CD14-positive monocyte (primary cell): Measurements from ENCODE around the gene ZC4H2. TPM values are rescaled to one million over a fixed set of nuclear protein-coding genes. Genes with fewer than 3 reads are reported as not detected.

Source experiments
- DNase-seq, 3 donors: peaks; one replicate each; pipeline ENCODE4 v3.0.0-alpha.2; 2011 to 2022
- H2AFZ ChIP-seq: 2 replicates; pipeline ENCODE4 v1.6.0; 2012; ENCODE audit warnings: mild to moderate bottlenecking, low read depth, low read length, inconsistent platforms; ENCODE audit not compliant: insufficient read depth, poor library complexity, severe bottlenecking
- H3K27ac ChIP-seq, 2 donors: 1 replicate in 1 of 2; 2 replicates in 1 of 2; pipeline ENCODE4 v1.5.1; 2012 to 2013; ENCODE audit warnings: low read length in 2 of 2, control low read depth in 1 of 2, inconsistent platforms in 1 of 2, low read depth in 1 of 2, mild to moderate bottlenecking in 1 of 2
- H3K27me3 ChIP-seq, 2 donors: one replicate each; pipeline versions ENCODE4 v1.6.0 to v1.6.1; 2011 to 2013; ENCODE audit warnings: low read length in 2 of 2; ENCODE audit not compliant: control insufficient read depth in 2 of 2, insufficient read depth in 2 of 2
- H3K36me3 ChIP-seq, 2 donors: replicated peaks in 1 of 2; 1 replicate in 1 of 2; 2 replicates in 1 of 2; pipeline versions ENCODE4 v1.5.1 to v1.6.1; 2012 to 2013; ENCODE audit warnings: low read length in 2 of 2, control low read depth in 1 of 2, inconsistent platforms in 1 of 2, mild to moderate bottlenecking in 1 of 2; ENCODE audit not compliant: insufficient read depth in 2 of 2, control insufficient read depth in 1 of 2
- H3K4me1 ChIP-seq, 2 donors: 1 replicate in 1 of 2; 2 replicates in 1 of 2; pipeline versions ENCODE4 v1.5.1 to v1.6.1; 2012 to 2013; ENCODE audit warnings: low read length in 2 of 2, control low read depth in 1 of 2, inconsistent platforms in 1 of 2, mild to moderate bottlenecking in 1 of 2, moderate library complexity in 1 of 2; ENCODE audit not compliant: insufficient read depth in 2 of 2, control insufficient read depth in 1 of 2
- H3K4me2 ChIP-seq: replicated peaks from 2 replicates; pipeline ENCODE3; 2012; ENCODE audit warnings: low read length, moderate library complexity, mild to moderate bottlenecking; ENCODE audit not compliant: poor library complexity, severe bottlenecking; ENCODE audit errors: extremely low read depth
- H3K4me3 ChIP-seq, 3 experiments: fragments of 200-600 bp in 1 of 3; sonication (generic) in 1 of 3; replicated peaks in 1 of 3; 1 replicate in 2 of 3; 2 replicates in 1 of 3; pipeline ENCODE4 v1.5.1; 2011 to 2013; ENCODE audit warnings: low read length in 3 of 3, mild to moderate bottlenecking in 3 of 3, control low read depth in 2 of 3, low read depth in 2 of 3, inconsistent platforms in 1 of 3, moderate library complexity in 1 of 3
- H3K79me2 ChIP-seq: 2 replicates; pipeline ENCODE4 v1.6.0; 2012; ENCODE audit warnings: mild to moderate bottlenecking, control low read depth, inconsistent platforms, low read length, moderate library complexity; ENCODE audit not compliant: insufficient read depth
- H3K9ac ChIP-seq: 2 replicates; pipeline ENCODE4 v1.6.0; 2017; ENCODE audit warnings: low read length, mild to moderate bottlenecking; ENCODE audit not compliant: insufficient read depth, poor library complexity, severe bottlenecking
- H3K9me3 ChIP-seq, 2 donors: replicated peaks in 1 of 2; 1 replicate in 1 of 2; 2 replicates in 1 of 2; pipeline versions ENCODE4 v1.5.1 to v1.6.1; 2012 to 2013; ENCODE audit warnings: low read length in 2 of 2, control low read depth in 1 of 2; ENCODE audit not compliant: control insufficient read depth in 1 of 2, insufficient read depth in 1 of 2
- H4K20me1 ChIP-seq: 2 replicates; pipeline ENCODE4 v1.6.0; 2012; ENCODE audit warnings: mild to moderate bottlenecking, low read length, control low read depth, moderate library complexity; ENCODE audit not compliant: insufficient read depth
- H3K27ac Mint-ChIP-seq, 7 donors: one replicate each; pipeline ENCODE4 v1.8.0; 2020; ENCODE audit warnings: mild to moderate bottlenecking in 7 of 7, mixed read lengths in 7 of 7, moderate library complexity in 6 of 7, inconsistent platforms in 2 of 7
- H3K27me3 Mint-ChIP-seq, 3 donors: one replicate each; pipeline ENCODE4 v1.8.0; 2021 to 2022; ENCODE audit warnings: low read depth in 3 of 3, mild to moderate bottlenecking in 3 of 3, mixed read lengths in 3 of 3, moderate library complexity in 3 of 3, inconsistent platforms in 1 of 3
- H3K36me3 Mint-ChIP-seq, 2 donors: one replicate each; pipeline ENCODE4 v1.8.0; 2020; ENCODE audit warnings: mixed read lengths in 2 of 2, inconsistent platforms in 1 of 2, mild to moderate bottlenecking in 1 of 2
- H3K4me1 Mint-ChIP-seq: one replicate; pipeline ENCODE4 v1.8.0; 2020; ENCODE audit warnings: mild to moderate bottlenecking, mixed read lengths
- H3K4me3 Mint-ChIP-seq, 2 donors: one replicate each; pipeline ENCODE4 v1.8.0; 2020; ENCODE audit warnings: mild to moderate bottlenecking in 2 of 2, mixed read lengths in 2 of 2, moderate library complexity in 1 of 2
- H3K9me3 Mint-ChIP-seq, 7 donors: one replicate each; pipeline ENCODE4 v1.8.0; 2020 to 2022; ENCODE audit warnings: mixed read lengths in 7 of 7, mild to moderate bottlenecking in 6 of 7, moderate library complexity in 6 of 7, inconsistent platforms in 2 of 7
- CTCF ChIP-seq: fragments of 200-600 bp; IDR thresholded peaks from one replicate; pipeline ENCODE4 v1.8.0; 2022; ENCODE audit warnings: antibody characterized with exemption, mild to moderate bottlenecking
- WGBS: methylation state at CpG from one replicate; pipeline ENCODE4 v1.1.5; 2013; ENCODE audit warnings: missing lambda C conversion rate; ENCODE audit not compliant: insufficient coverage; 5-methylcytosine and 5-hydroxymethylcytosine counted together
- intact Hi-C, 2 donors: fragments of 100-400 bp; cut with micrococcal nuclease; formaldehyde crosslinking; loops; one replicate each; pipeline versions ENCODE4 v1.15.0 to v1.15.1; 2023
- polyA plus RNA-seq, 3 donors: library from polyadenylated mRNA; depleted of rRNA in 1 of 3; unstranded in 2 of 3; stranded (reverse) in 1 of 3; fragments of 300-500 nt in 2 of 3; fragments of >200 nt in 1 of 3; fragmentation: Illumina TruSeq in 2 of 3; gene quantifications; 1 replicate in 2 of 3; 2 replicates in 1 of 3; pipeline ENCODE4 v1.2.3, GENCODE V29; 2012 to 2021

ZC4H2 gene
- polyA plus RNA-seq, 3 donors: 1.9 to 3.3 (median 2.9) TPM

GRCh38 chrX:64977830-64978229 lies 1.6 kb upstream of the ZC4H2 start:
- DNase-seq: peak in 1 of 3 donors; percentile 3
- H2AFZ ChIP-seq: no peak overlapping the region
- H3K27me3 ChIP-seq: no peaks in the 10 kb centered on the region
- H3K4me3 ChIP-seq: no peak overlapping the region
- no peaks in the 10 kb centered on the region for H3K36me3 ChIP-seq
- peaks cover 5 to 7% of the 10 kb centered on the region in 2 donors for H3K4me1 ChIP-seq
- no CpG with 5 or more reads among the region's 3 CpGs for WGBS
- no peak overlapping the region for H3K27ac ChIP-seq
- no peaks in the 10 kb centered on the region for H3K79me2 ChIP-seq
- H3K9me3 ChIP-seq: no peaks in the 10 kb centered on the region
- no peak overlapping the region for H3K4me2 ChIP-seq
- H3K27ac Mint-ChIP-seq: no peak overlapping the region
- H3K36me3 Mint-ChIP-seq: no peaks in the 10 kb centered on the region
- intact Hi-C loops: no loop called here
- peaks cover 0 to 5% (median 0%) of the 10 kb centered on the region in 7 donors for H3K9me3 Mint-ChIP-seq
- H4K20me1 ChIP-seq: no peaks in the 10 kb centered on the region
- peaks cover 0 to 11% (median 3%) of the 10 kb centered on the region in 3 donors for H3K27me3 Mint-ChIP-seq
- no peak overlapping the region for H3K9ac ChIP-seq
- H3K4me1 Mint-ChIP-seq: peaks cover 18% of the 10 kb centered on the region
- no peak overlapping the region for H3K4me3 Mint-ChIP-seq
- TF ChIP-seq CTCF: no peak

- WGBS: no CpG with 5 or more reads among the region's 2 CpGs
- peaks cover 0 to 5% (median 0%) of the 10 kb centered on the region in 7 donors for H3K9me3 Mint-ChIP-seq
- peaks cover 18% of the 10 kb centered on the region for H3K4me1 Mint-ChIP-seq
- H3K9ac ChIP-seq: no peak overlapping the region
- no peak overlapping the region for H3K4me3 ChIP-seq
- no peaks in the 10 kb centered on the region for H3K79me2 ChIP-seq
- H3K27ac Mint-ChIP-seq: no peak overlapping the region
- peak overlapping the region; percentile 85 for H3K4me2 ChIP-seq
- H4K20me1 ChIP-seq: no peaks in the 10 kb centered on the region
- no peak for DNase-seq
- intact Hi-C loops: no loop called here
- H3K36me3 Mint-ChIP-seq: no peaks in the 10 kb centered on the region
- H3K27me3 ChIP-seq: no peaks in the 10 kb centered on the region
- peaks cover 0 to 11% (median 2%) of the 10 kb centered on the region in 3 donors for H3K27me3 Mint-ChIP-seq
- TF ChIP-seq CTCF: no peak
- H3K27ac ChIP-seq: no peak overlapping the region
- peak overlapping the region; percentile 90 for H2AFZ ChIP-seq
- H3K4me3 Mint-ChIP-seq: peak overlapping the region in 1 of 2 donors; percentile 90
- H3K36me3 ChIP-seq: no peaks in the 10 kb centered on the region
- peaks cover 5 to 7% of the 10 kb centered on the region in 2 donors for H3K4me1 ChIP-seq
- no peaks in the 10 kb centered on the region for H3K9me3 ChIP-seq
These were observed 801 bp upstream of the ZC4H2 start for GRCh38 chrX:64977051-64977450.
